ENCODE results near the gene MGAT3. TPM values are rescaled to one million over a fixed set of nuclear protein-coding genes. Genes with fewer than 3 reads are reported as not detected.

The MGAT3 gene
- total RNA-seq, 1 experiment from 2014 or later: 0.90 TPM

GRCh38 chr22:39463931-39464390 is 7.1 kb downstream of the MGAT3 start:
- DNase-seq (ENCODE audit: low read depth, low spot score): no peak
- in situ Hi-C loops (cut with HindIII; ENCODE audit: low pct_unique_long_range_greater_than_20kb, low sequenced_read_pairs): no loop called here

GRCh38 chr22:39466228-39467006 is 9.6 kb downstream of the MGAT3 start:
- in situ Hi-C loops (cut with HindIII; ENCODE audit: low pct_unique_long_range_greater_than_20kb, low sequenced_read_pairs): no loop called here

GRCh38 chr22:39467390-39467895 is 10.6 kb downstream of the MGAT3 start:
- DNase-seq (ENCODE audit: low read depth, low spot score): no peak
- in situ Hi-C loops (cut with HindIII; ENCODE audit: low pct_unique_long_range_greater_than_20kb, low sequenced_read_pairs): no loop called here

More at GRCh38 chr22:39466228-39467006, 9.6 kb downstream of the MGAT3 start:
- DNase-seq (ENCODE audit: low read depth, low spot score): no peak

- in situ Hi-C loops (cut with HindIII; ENCODE audit: low pct_unique_long_range_greater_than_20kb, low sequenced_read_pairs): no loop called here
- DNase-seq (ENCODE audit: low read depth, low spot score): no peak
Observed at GRCh38 chr22:39468487-39469325, 11.9 kb downstream of the MGAT3 start.

- DNase-seq (ENCODE audit: low read depth, low spot score): no peak
- in situ Hi-C loops (cut with HindIII; ENCODE audit: low pct_unique_long_range_greater_than_20kb, low sequenced_read_pairs): no loop called here
Observed at GRCh38 chr22:39469326-39469680, 12.5 kb downstream of the MGAT3 start.

GRCh38 chr22:39469681-39470450 is 13.1 kb downstream of the MGAT3 start:
- DNase-seq (ENCODE audit: low read depth, low spot score): no peak
- in situ Hi-C loops (cut with HindIII; ENCODE audit: low pct_unique_long_range_greater_than_20kb, low sequenced_read_pairs): no loop called here

GRCh38 chr22:39470451-39471291 is 13.9 kb downstream of the MGAT3 start:
- in situ Hi-C loops (cut with HindIII; ENCODE audit: low pct_unique_long_range_greater_than_20kb, low sequenced_read_pairs): no loop called here
- DNase-seq (ENCODE audit: low read depth, low spot score): no peak

- DNase-seq (ENCODE audit: low read depth, low spot score): no peak
- in situ Hi-C loops (cut with HindIII; ENCODE audit: low pct_unique_long_range_greater_than_20kb, low sequenced_read_pairs): no loop called here
Observed at GRCh38 chr22:39471381-39472141, 14.7 kb downstream of the MGAT3 start.

GRCh38 chr22:39472570-39473556 is 16.1 kb downstream of the MGAT3 start:
- in situ Hi-C loops (cut with HindIII; ENCODE audit: low pct_unique_long_range_greater_than_20kb, low sequenced_read_pairs): no loop called here
- no peak for DNase-seq (ENCODE audit: low read depth, low spot score)

- no peak for DNase-seq (ENCODE audit: low read depth, low spot score)
- in situ Hi-C loops (cut with HindIII; ENCODE audit: low pct_unique_long_range_greater_than_20kb, low sequenced_read_pairs): no loop called here
Observed at GRCh38 chr22:39473851-39474250, 17.0 kb downstream of the MGAT3 start.

- no peak for DNase-seq (ENCODE audit: low read depth, low spot score)
- in situ Hi-C loops (cut with HindIII; ENCODE audit: low pct_unique_long_range_greater_than_20kb, low sequenced_read_pairs): no loop called here
Observed at GRCh38 chr22:39474351-39475111, 17.7 kb downstream of the MGAT3 start.

GRCh38 chr22:39475337-39475736 is 18.5 kb downstream of the MGAT3 start:
- in situ Hi-C loops (cut with HindIII; ENCODE audit: low pct_unique_long_range_greater_than_20kb, low sequenced_read_pairs): no loop called here
- DNase-seq (ENCODE audit: low read depth, low spot score): no peak

GRCh38 chr22:39475902-39476301 is 19.1 kb downstream of the MGAT3 start:
- in situ Hi-C loops (cut with HindIII; ENCODE audit: low pct_unique_long_range_greater_than_20kb, low sequenced_read_pairs): no loop called here
- DNase-seq (ENCODE audit: low read depth, low spot score): no peak

- DNase-seq (ENCODE audit: low read depth, low spot score): no peak
- in situ Hi-C loops (cut with HindIII; ENCODE audit: low pct_unique_long_range_greater_than_20kb, low sequenced_read_pairs): no loop called here
Observed at GRCh38 chr22:39476664-39477063, 19.9 kb downstream of the MGAT3 start.

GRCh38 chr22:39477542-39477941 is 20.7 kb downstream of the MGAT3 start:
- in situ Hi-C loops (cut with HindIII; ENCODE audit: low pct_unique_long_range_greater_than_20kb, low sequenced_read_pairs): no loop called here
- no peak for DNase-seq (ENCODE audit: low read depth, low spot score)
